Vagina (tissue), 2 donors: ENCODE measurements around the gene EIF4E1B. TPM values are rescaled to one million over a fixed set of nuclear protein-coding genes. Genes with fewer than 3 reads are reported as not detected.

ENCODE experiments used
- DNase-seq, 2 donors: peaks; one replicate each; pipeline ENCODE4 v3.0.0-alpha.2; 2017; ENCODE audit errors: extremely low spot score in 2 of 2
- H3K27ac ChIP-seq: fragments of 200-600 bp; sonication (generic); one replicate; pipeline ENCODE4 v1.5.1; 2019
- H3K27me3 ChIP-seq: fragments of 200-600 bp; sonication (generic); one replicate; pipeline ENCODE4 v1.5.1; 2019
- H3K36me3 ChIP-seq, 2 donors: fragments of 200-600 bp; sonication (generic); one replicate each; pipeline ENCODE4 v1.5.1; 2017 to 2019
- H3K4me1 ChIP-seq: fragments of 200-600 bp; sonication (generic); one replicate; pipeline ENCODE4 v1.5.1; 2019
- H3K4me3 ChIP-seq, 2 donors: fragments of 200-600 bp; sonication (generic); 1 replicate in 1 of 2; 2 replicates in 1 of 2; pipeline ENCODE4 v1.5.1; 2016 to 2019
- H3K9me3 ChIP-seq: fragments of 200-600 bp; sonication (generic); one replicate; pipeline ENCODE4 v1.5.1; 2019
- CTCF ChIP-seq, 3 experiments: fragments of 450-650 bp in 2 of 3; fragments of 200-600 bp in 1 of 3; sonication (generic) in 1 of 3; IDR thresholded peaks; one replicate each; pipeline ENCODE4 v1.5.1; 2017 to 2019; ENCODE audit warnings: antibody characterized with exemption in 3 of 3, mild to moderate bottlenecking in 2 of 3, moderate library complexity in 2 of 3
- POLR2A ChIP-seq, 2 donors: fragments of 450-650 bp; IDR thresholded peaks; one replicate each; pipeline ENCODE4 v1.6.1; 2017; ENCODE audit warnings: antibody characterized with exemption in 2 of 2, mild to moderate bottlenecking in 2 of 2, moderate library complexity in 2 of 2
- POLR2AphosphoS5 ChIP-seq, 2 donors: sonication (generic); formaldehyde crosslinking; IDR thresholded peaks; one replicate each; pipeline ENCODE4 v1.9.0; 2017; ENCODE audit warnings: antibody characterized with exemption in 2 of 2, mild to moderate bottlenecking in 2 of 2, low read depth in 1 of 2; ENCODE audit not compliant: insufficient read depth in 1 of 2
- intact Hi-C: fragments of 100-400 bp; cut with DNase I; formaldehyde crosslinking; loops from one replicate; pipeline ENCODE4 v1.15.1; 2023
- total RNA-seq: library from RNA; depleted of rRNA; stranded (reverse); fragments of >200 nt; gene quantifications from one replicate; pipeline ENCODE4 v1.2.3, GENCODE V29; 2016

Gene EIF4E1B
- total RNA-seq, 1 donor from 2014 or later, result not detected

GRCh38 chr5:176612855-176613254, 17.6 kb upstream of the EIF4E1B start:
- peaks cover 9% of the 10 kb centered on the region for H3K4me1 ChIP-seq
- H3K27me3 ChIP-seq, result no peaks in the 10 kb centered on the region
- DNase-seq, result no peak
- H3K9me3 ChIP-seq, result no peaks in the 10 kb centered on the region
- intact Hi-C loops, result no loop called here
- no peaks in the 10 kb centered on the region for H3K36me3 ChIP-seq
- no peak overlapping the region for H3K4me3 ChIP-seq
- no peak for TF ChIP-seq POLR2AphosphoS5 (IDR thresholded peaks at IDR 0.05; ENCODE audit: insufficient read depth in 1 of 2, low read depth in 1 of 2)
- TF ChIP-seq CTCF (IDR thresholded peaks at IDR 0.05), result no peak
- TF ChIP-seq POLR2A (IDR thresholded peaks at IDR 0.05), result no peak
- H3K27ac ChIP-seq, result no peak overlapping the region

GRCh38 chr5:176614805-176615478, 15.5 kb upstream of the EIF4E1B start:
- Histone ChIP-seq H3K36me3 (no peaks in the 10 kb centered on the region), H3K27ac (no peak overlapping the region), H3K27me3 (peaks cover 16% of the 10 kb centered on the region), H3K9me3 (no peaks in the 10 kb centered on the region), H3K4me1 (peaks cover 19% of the 10 kb centered on the region), H3K4me3 (no peak overlapping the region)
- TF ChIP-seq POLR2AphosphoS5 (IDR thresholded peaks at IDR 0.05; ENCODE audit: insufficient read depth in 1 of 2, low read depth in 1 of 2), result no peak
- TF ChIP-seq POLR2A (IDR thresholded peaks at IDR 0.05), result no peak
- no peak for TF ChIP-seq CTCF (IDR thresholded peaks at IDR 0.05)
- DNase-seq, result no peak
- intact Hi-C loops, result no loop called here

- Histone ChIP-seq H3K27ac (no peak overlapping the region), H3K4me1 (peaks cover 18% of the 10 kb centered on the region), H3K27me3 (peaks cover 19% of the 10 kb centered on the region), H3K36me3 (no peaks in the 10 kb centered on the region), H3K4me3 (no peak overlapping the region), H3K9me3 (no peaks in the 10 kb centered on the region)
- no peak for DNase-seq
- no peak for TF ChIP-seq CTCF (IDR thresholded peaks at IDR 0.05)
- TF ChIP-seq POLR2A (IDR thresholded peaks at IDR 0.05), result no peak
- intact Hi-C loops, result no loop called here
Observed at GRCh38 chr5:176616511-176616910, 14.0 kb upstream of the EIF4E1B start.

GRCh38 chr5:176618783-176619182, 11.7 kb upstream of the EIF4E1B start:
- peaks cover 19% of the 10 kb centered on the region for H3K27me3 ChIP-seq
- H3K27ac ChIP-seq, result no peak overlapping the region
- no peaks in the 10 kb centered on the region for H3K36me3 ChIP-seq
- no peaks in the 10 kb centered on the region for H3K9me3 ChIP-seq
- no peak overlapping the region for H3K4me3 ChIP-seq
- DNase-seq, result no peak
- TF ChIP-seq CTCF (IDR thresholded peaks at IDR 0.05) (no peak), POLR2A (IDR thresholded peaks at IDR 0.05) (no peak), POLR2AphosphoS5 (IDR thresholded peaks at IDR 0.05; ENCODE audit: insufficient read depth in 1 of 2, low read depth in 1 of 2) (no peak)
- peaks cover 18% of the 10 kb centered on the region for H3K4me1 ChIP-seq
- intact Hi-C loops, result no loop called here

- H3K27me3 ChIP-seq, result peaks cover 19% of the 10 kb centered on the region
- H3K4me3 ChIP-seq, result no peak overlapping the region
- intact Hi-C loops, result no loop called here
- no peaks in the 10 kb centered on the region for H3K9me3 ChIP-seq
- H3K27ac ChIP-seq, result no peak overlapping the region
- no peak for TF ChIP-seq POLR2AphosphoS5 (IDR thresholded peaks at IDR 0.05; ENCODE audit: insufficient read depth in 1 of 2, low read depth in 1 of 2)
- no peak for DNase-seq
- H3K4me1 ChIP-seq, result peaks cover 18% of the 10 kb centered on the region
- no peaks in the 10 kb centered on the region for H3K36me3 ChIP-seq
Observed at GRCh38 chr5:176619203-176619568, 11.3 kb upstream of the EIF4E1B start.
